NOMO-1 treated with DMSO at 0.1 percent for 48 hours (cell line): ENCODE data around the gene TRMT44.
A peak's percentile ranks its signal among the peaks of the same experiment; 100 is the strongest.

Experiments used
- DNase-seq: peaks from one replicate; lab custom pipeline; 2025; ENCODE audit not compliant: unreplicated experiment; lab: John Stamatoyannopoulos, UW

Gene TRMT44

GRCh38 chr4:8465615-8466611 lies 25.3 kb downstream of the TRMT44 start:
- DNase-seq = no peak

GRCh38 chr4:8467016-8467415 lies 26.4 kb downstream of the TRMT44 start:
- no peak for DNase-seq

- DNase-seq = peak; percentile 30
These were observed 28.4 kb downstream of the TRMT44 start for GRCh38 chr4:8468746-8469535.

- DNase-seq = no peak
These were observed 29.0 kb downstream of the TRMT44 start for GRCh38 chr4:8469550-8469949.

GRCh38 chr4:8470451-8471024 lies 30.0 kb downstream of the TRMT44 start:
- no peak for DNase-seq

- no peak for DNase-seq
These were observed 30.8 kb downstream of the TRMT44 start for GRCh38 chr4:8471211-8471875.

- no peak for DNase-seq
These were observed 31.6 kb downstream of the TRMT44 start for GRCh38 chr4:8472158-8472688.

GRCh38 chr4:8472689-8473197 lies 32.2 kb downstream of the TRMT44 start:
- no peak for DNase-seq

GRCh38 chr4:8473198-8473919 lies 32.8 kb downstream of the TRMT44 start:
- no peak for DNase-seq

- no peak for DNase-seq
These were observed 33.5 kb downstream of the TRMT44 start for GRCh38 chr4:8473920-8474590.

GRCh38 chr4:8474856-8475255 lies 34.3 kb downstream of the TRMT44 start:
- DNase-seq = no peak

- DNase-seq = no peak
These were observed 35.4 kb downstream of the TRMT44 start for GRCh38 chr4:8475751-8476575.

GRCh38 chr4:8477095-8477635 lies 36.6 kb downstream of the TRMT44 start:
- DNase-seq = no peak

GRCh38 chr4:8477676-8478075 lies 37.1 kb downstream of the TRMT44 start:
- no peak for DNase-seq

GRCh38 chr4:8478371-8478770 lies 37.8 kb downstream of the TRMT44 start:
- DNase-seq = no peak

GRCh38 chr4:8478801-8479744 lies 38.5 kb downstream of the TRMT44 start:
- DNase-seq = no peak

GRCh38 chr4:8480221-8480620 lies 39.6 kb downstream of the TRMT44 start:
- no peak for DNase-seq
